ENCODE results near the gene PDE9A. TPM values are rescaled to one million over a fixed set of nuclear protein-coding genes. Genes with fewer than 3 reads are reported as not detected.
"Not testable (repeated sequence)": the region's sequence is repeated elsewhere in the genome, so short reads cannot be mapped to it uniquely, and the experiment has no call there.

PDE9A gene
- total RNA-seq, 2 experiments from 2014 or later: 4.7 to 6.1 TPM

GRCh38 chr21:42701706-42702456 lies 48.5 kb downstream of the PDE9A start:
- no peak for DNase-seq
- Mint-ChIP-seq H3K27ac (no peak overlapping the region), H3K27me3 (no peaks in the 10 kb centered on the region), H3K9me3 (no peaks in the 10 kb centered on the region), H3K4me1 (no peaks in the 10 kb centered on the region), H3K4me3 (no peak overlapping the region), H3K36me3 (ENCODE audit: low read depth) (peaks cover 4% of the 10 kb centered on the region)
- ChIA-PET POLR2A (no interaction called here), CTCF (interaction anchor here (1.3 kb wide), 1 partner anchor 10 kb away, joined by 3 read pairs; no protein-coding TSS in a partner anchor)

DNA sequence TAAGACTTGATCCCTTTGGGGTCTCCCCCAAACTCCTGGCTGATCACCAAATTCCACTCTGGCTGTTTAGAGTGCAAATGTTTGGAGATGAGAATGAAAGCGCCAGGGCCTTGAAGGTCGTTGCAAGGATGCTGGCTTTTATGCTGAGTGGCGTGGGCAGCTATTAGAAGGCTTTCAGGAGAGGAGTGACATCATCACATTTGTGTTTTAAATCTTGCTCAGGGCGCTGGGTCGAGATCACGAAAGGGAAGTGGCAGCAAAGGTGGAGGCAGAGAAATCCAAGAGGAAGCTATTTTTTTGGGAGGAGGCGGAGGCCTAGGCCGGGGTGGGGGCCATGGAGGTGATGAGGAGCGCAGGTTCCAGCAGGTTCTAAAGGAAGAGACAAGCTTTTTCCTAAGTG lies 49.3 kb downstream of the PDE9A start:
- no peak overlapping the region for H3K27ac Mint-ChIP-seq

DNA sequence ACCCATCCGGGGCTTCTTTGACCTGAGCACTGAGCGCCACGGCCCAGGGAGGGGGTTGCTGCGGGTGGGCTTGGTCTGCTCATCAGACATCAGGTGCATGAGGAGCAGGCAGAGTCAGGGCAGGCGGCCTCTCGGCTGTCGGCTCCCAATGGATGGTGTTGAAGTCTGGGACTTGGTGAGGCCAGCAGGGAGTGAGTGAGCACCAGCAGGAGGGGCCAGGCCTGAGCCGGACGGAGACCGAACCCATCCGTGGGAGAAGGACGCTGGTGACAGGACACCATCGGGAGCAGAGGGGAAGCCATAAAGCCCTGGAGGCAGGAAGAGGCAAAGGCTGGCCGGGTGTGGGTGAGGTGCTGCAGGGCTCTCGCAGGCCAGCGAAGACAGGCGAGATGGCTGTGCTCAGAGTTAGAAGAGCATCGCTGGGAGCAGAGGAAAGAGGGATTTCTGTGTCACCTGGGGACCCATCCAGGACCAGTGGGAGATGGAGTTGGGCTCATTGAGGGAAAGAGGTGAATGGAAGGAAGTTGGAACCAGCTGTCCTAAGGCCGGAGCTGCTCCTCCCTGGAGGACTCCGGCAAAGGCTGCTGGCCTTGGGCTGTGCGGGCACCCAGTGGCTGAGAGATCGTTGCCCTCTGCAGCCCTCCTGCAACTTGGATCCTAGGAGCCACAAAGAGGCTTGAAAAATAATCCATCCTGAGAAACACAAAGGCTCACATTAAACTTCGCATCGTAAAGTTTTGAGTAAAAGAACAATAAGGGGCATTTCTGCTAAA lies 49.9 kb downstream of the PDE9A start:
- ChIA-PET CTCF (interaction anchor here (1.3 kb wide), 1 partner anchor 11 kb away, joined by 3 read pairs; no protein-coding TSS in a partner anchor), POLR2A (no interaction called here)
- H3K9me3 Mint-ChIP-seq: no peaks in the 10 kb centered on the region
- no peak overlapping the region for H3K4me3 Mint-ChIP-seq
- no peaks in the 10 kb centered on the region for H3K4me1 Mint-ChIP-seq
- H3K27ac Mint-ChIP-seq: no peak overlapping the region
- no peaks in the 10 kb centered on the region for H3K27me3 Mint-ChIP-seq
- H3K36me3 Mint-ChIP-seq (ENCODE audit: low read depth): peaks cover 4% of the 10 kb centered on the region
- DNase-seq: no peak

More for the DNA sequence above, 49.3 kb downstream of the PDE9A start:
- Mint-ChIP-seq H3K27me3 (no peaks in the 10 kb centered on the region), H3K36me3 (ENCODE audit: low read depth) (peaks cover 4% of the 10 kb centered on the region), H3K9me3 (no peaks in the 10 kb centered on the region), H3K4me3 (no peak overlapping the region), H3K4me1 (no peaks in the 10 kb centered on the region)
- ChIA-PET POLR2A (no interaction called here), CTCF (interaction anchor here (1.3 kb wide), 1 partner anchor 11 kb away, joined by 3 read pairs; no protein-coding TSS in a partner anchor)
- no peak for DNase-seq

DNA sequence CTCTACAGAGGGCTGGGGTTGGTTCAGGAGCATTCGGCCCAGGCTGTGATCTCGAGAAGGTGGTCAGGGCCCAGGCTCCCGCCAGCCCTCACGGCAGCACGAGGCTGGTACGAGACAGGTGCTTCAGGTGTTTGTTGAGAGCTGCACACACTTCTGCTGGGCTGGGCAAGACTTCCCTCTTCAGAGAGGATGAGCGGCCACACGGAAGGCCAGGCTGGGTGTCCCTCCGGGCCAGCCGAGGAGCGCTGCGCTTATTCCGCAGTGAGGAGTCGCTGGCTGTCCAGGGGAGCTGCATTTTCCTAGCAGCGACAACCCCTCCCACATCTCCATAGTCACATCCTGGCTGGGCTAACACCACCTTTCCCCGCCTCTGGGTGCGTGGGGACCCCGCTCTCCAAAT lies 50.5 kb downstream of the PDE9A start:
- ChIA-PET POLR2A (no interaction called here), CTCF (no interaction called here)
- H3K4me1 Mint-ChIP-seq: no peaks in the 10 kb centered on the region
- no peaks in the 10 kb centered on the region for H3K9me3 Mint-ChIP-seq
- no peak for DNase-seq
- H3K27ac Mint-ChIP-seq: no peak overlapping the region
- peaks cover 4% of the 10 kb centered on the region for H3K36me3 Mint-ChIP-seq (ENCODE audit: low read depth)
- no peaks in the 10 kb centered on the region for H3K27me3 Mint-ChIP-seq
- no peak overlapping the region for H3K4me3 Mint-ChIP-seq

DNA sequence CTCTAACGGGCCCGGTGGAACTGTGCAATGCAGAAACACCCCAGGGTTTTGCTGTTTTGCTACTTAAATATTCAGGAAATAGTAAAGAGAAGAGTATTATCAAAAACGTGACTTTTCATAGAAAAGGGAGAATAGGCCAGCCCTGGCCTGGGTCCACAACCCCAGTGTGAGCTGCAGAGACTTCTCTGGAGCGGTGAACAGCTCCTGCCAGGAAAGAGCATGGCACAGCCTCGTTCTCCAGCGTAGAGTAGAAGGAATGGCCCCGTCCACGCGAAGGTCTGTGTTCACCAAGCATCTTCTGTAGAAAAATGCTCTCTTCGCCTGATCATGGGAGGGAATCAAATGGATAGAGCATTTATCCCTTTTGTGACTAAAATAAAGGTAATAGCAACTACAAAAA lies 51.4 kb downstream of the PDE9A start:
- Mint-ChIP-seq H3K9me3 (no peaks in the 10 kb centered on the region), H3K27ac (no peak overlapping the region), H3K4me3 (no peak overlapping the region), H3K4me1 (no peaks in the 10 kb centered on the region), H3K36me3 (ENCODE audit: low read depth) (peaks cover 4% of the 10 kb centered on the region), H3K27me3 (no peaks in the 10 kb centered on the region)
- POLR2A ChIA-PET: no interaction called here
- DNase-seq: no peak
- CTCF ChIA-PET: no interaction called here

DNA sequence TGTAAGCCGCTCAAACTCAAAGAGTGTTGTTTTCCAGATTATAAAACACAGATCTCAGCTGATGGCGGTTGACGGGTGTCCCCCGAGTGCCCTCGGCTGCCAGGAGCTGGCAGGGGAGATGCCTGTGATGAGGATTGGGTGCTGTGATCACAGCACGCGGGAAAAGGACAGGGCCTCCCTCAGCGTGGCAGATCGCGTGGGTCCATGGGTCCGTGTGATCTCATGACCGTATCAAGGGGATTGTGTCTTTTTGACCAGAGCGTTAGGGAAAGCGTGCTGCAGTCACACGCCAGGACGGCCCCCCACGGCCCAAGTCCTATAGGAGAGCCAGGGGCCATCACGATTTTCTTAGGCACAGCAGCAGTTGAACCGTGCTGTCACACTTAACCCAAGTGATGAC lies 51.9 kb downstream of the PDE9A start:
- ChIA-PET POLR2A (no interaction called here), CTCF (no interaction called here)
- Mint-ChIP-seq H3K36me3 (ENCODE audit: low read depth) (peaks cover 4% of the 10 kb centered on the region), H3K9me3 (no peaks in the 10 kb centered on the region), H3K27me3 (no peaks in the 10 kb centered on the region), H3K4me3 (no peak overlapping the region), H3K4me1 (no peaks in the 10 kb centered on the region), H3K27ac (no peak overlapping the region)
- DNase-seq: no peak

- H3K4me3 Mint-ChIP-seq: no peak overlapping the region
- POLR2A ChIA-PET: no interaction called here
- DNase-seq: no peak
- H3K9me3 Mint-ChIP-seq: no peaks in the 10 kb centered on the region
- peaks cover 4% of the 10 kb centered on the region for H3K36me3 Mint-ChIP-seq (ENCODE audit: low read depth)
- H3K27ac Mint-ChIP-seq: no peak overlapping the region
- H3K27me3 Mint-ChIP-seq: no peaks in the 10 kb centered on the region
- no peaks in the 10 kb centered on the region for H3K4me1 Mint-ChIP-seq
- CTCF ChIA-PET: no interaction called here
Observed at GRCh38 chr21:42705746-42706374, 52.4 kb downstream of the PDE9A start.

DNA sequence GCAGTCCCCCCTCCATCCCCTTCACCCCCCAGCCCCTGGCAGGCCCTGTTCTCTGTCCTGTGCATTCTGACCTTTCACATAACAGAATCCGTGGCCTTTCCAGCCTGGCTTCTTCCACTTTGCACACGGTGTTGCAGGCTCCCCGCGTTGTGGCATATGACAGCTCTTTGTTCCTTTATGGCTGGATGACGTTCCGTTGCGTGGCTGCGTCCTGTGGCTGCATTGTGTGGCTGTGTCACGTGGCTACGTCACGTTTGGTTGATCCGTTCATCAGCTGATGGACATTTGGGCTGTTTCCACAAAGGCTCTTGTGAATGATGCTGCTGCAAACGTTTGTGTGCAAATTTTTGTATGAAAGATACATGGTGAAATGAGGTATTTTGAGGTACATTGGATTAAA lies 53.3 kb downstream of the PDE9A start:
- no peaks in the 10 kb centered on the region for H3K9me3 Mint-ChIP-seq
- no peak overlapping the region for H3K27ac Mint-ChIP-seq
- no peak overlapping the region for H3K4me3 Mint-ChIP-seq
- no peaks in the 10 kb centered on the region for H3K27me3 Mint-ChIP-seq
- DNase-seq: no peak
- ChIA-PET POLR2A (no interaction called here), CTCF (no interaction called here)
- no peaks in the 10 kb centered on the region for H3K4me1 Mint-ChIP-seq
- peaks cover 3% of the 10 kb centered on the region for H3K36me3 Mint-ChIP-seq (ENCODE audit: low read depth)

- no peak for DNase-seq
- Mint-ChIP-seq H3K27ac (no peak overlapping the region), H3K4me1 (no peaks in the 10 kb centered on the region), H3K9me3 (no peaks in the 10 kb centered on the region), H3K4me3 (no peak overlapping the region), H3K27me3 (no peaks in the 10 kb centered on the region), H3K36me3 (ENCODE audit: low read depth) (no peaks in the 10 kb centered on the region)
- CTCF ChIA-PET: no interaction called here
- POLR2A ChIA-PET: no interaction called here
Observed at GRCh38 chr21:42707207-42707830, 53.9 kb downstream of the PDE9A start.

- H3K9me3 Mint-ChIP-seq: no peaks in the 10 kb centered on the region
- H3K36me3 Mint-ChIP-seq (ENCODE audit: low read depth): no peaks in the 10 kb centered on the region
- H3K4me1 Mint-ChIP-seq: no peaks in the 10 kb centered on the region
Observed at GRCh38 chr21:42708107-42708506, 54.7 kb downstream of the PDE9A start.

GRCh38 chr21:42708916-42709315 lies 55.5 kb downstream of the PDE9A start:
- H3K27me3 Mint-ChIP-seq; H3K9me3 Mint-ChIP-seq; POLR2A ChIA-PET; H3K4me1 Mint-ChIP-seq; H3K27ac Mint-ChIP-seq; DNase-seq; H3K4me3 Mint-ChIP-seq; CTCF ChIA-PET; H3K36me3 Mint-ChIP-seq (ENCODE audit: low read depth): not testable (repeated sequence)

More at GRCh38 chr21:42708107-42708506, 54.7 kb downstream of the PDE9A start:
- CTCF ChIA-PET: no interaction called here
- H3K4me3 Mint-ChIP-seq: no peak overlapping the region
- no peaks in the 10 kb centered on the region for H3K27me3 Mint-ChIP-seq
- POLR2A ChIA-PET: no interaction called here
- DNase-seq: no peak
- H3K27ac Mint-ChIP-seq: no peak overlapping the region

DNA sequence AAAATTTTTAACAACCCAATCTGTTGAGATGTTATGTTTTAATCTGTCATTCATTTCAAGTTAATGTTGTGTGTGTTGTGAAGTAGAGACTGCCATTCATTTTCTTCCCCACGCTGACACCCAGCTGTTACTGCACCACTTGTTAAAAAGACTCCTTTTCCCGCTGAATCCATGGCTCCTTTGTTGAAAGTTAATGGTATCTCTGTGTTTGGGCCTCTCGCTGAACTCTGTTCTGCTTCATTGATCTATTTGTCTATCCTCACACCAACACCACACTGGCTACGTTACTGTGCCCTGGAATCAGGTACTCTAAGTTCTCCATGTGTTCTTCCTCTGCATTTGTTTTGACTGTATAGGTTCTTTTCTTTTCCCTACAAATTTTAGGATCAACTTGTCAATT lies 58.2 kb downstream of the PDE9A start:
- Mint-ChIP-seq H3K27ac (no peak overlapping the region), H3K36me3 (ENCODE audit: low read depth) (no peaks in the 10 kb centered on the region), H3K27me3 (no peaks in the 10 kb centered on the region), H3K4me3 (no peak overlapping the region), H3K4me1 (no peaks in the 10 kb centered on the region), H3K9me3 (no peaks in the 10 kb centered on the region)
- DNase-seq: no peak
- POLR2A ChIA-PET: no interaction called here
- CTCF ChIA-PET: no interaction called here

DNA sequence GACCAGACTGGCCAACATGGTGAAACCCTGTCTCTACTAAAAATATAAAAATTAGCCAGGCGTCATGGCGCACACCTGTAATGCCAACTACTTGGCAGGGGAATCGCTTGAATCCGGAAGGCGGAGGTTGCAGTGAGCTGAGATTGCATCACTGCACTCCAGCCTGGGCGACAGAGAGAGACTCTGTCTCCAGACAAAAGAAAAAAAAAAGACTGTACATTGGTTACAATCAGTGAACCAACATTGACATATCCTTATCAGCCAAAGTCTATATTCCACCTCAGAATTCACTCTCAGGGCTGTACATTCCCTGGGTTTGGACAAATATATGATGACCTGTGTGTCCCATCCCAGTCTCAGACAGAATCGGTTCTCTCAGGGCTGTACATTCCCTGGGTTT lies 62.0 kb downstream of the PDE9A start:
- H3K4me3 Mint-ChIP-seq; H3K27ac Mint-ChIP-seq; H3K27me3 Mint-ChIP-seq; H3K4me1 Mint-ChIP-seq; H3K9me3 Mint-ChIP-seq; CTCF ChIA-PET; DNase-seq; H3K36me3 Mint-ChIP-seq (ENCODE audit: low read depth); POLR2A ChIA-PET: not testable (repeated sequence)

Data from activated CD4-positive, alpha-beta T cell treated with anti-CD3 and anti-CD28 coated beads, Interleukin-2, amount 10 ng/mL, durations not matched to agents 7 days and 5 days (primary cell).